Measurements from ENCODE around the gene SLC11A2. TPM values are rescaled to one million over a fixed set of nuclear protein-coding genes. Genes with fewer than 3 reads are reported as not detected.
A peak's percentile ranks its signal among the peaks of the same experiment; 100 is the strongest.
"Not testable (repeated sequence)": the region's sequence is repeated elsewhere in the genome, so short reads cannot be mapped to it uniquely, and the experiment has no call there.

The SLC11A2 gene
- total RNA-seq, 1 donor from 2014 or later: 73.8 TPM

GRCh38 chr12:50934981-50935807 is 91.0 kb downstream of the SLC11A2 start:
- no peak for DNase-seq (ENCODE audit: low spot score, unreplicated experiment)
- Mint-ChIP-seq H3K27ac (peak overlapping the region; percentile 88), H3K4me3 (ENCODE audit: low read depth) (no peak overlapping the region), H3K27me3 (no peaks in the 10 kb centered on the region), H3K4me1 (ENCODE audit: low read depth) (peaks cover 26% of the 10 kb centered on the region), H3K36me3 (ENCODE audit: insufficient read depth) (no peaks in the 10 kb centered on the region), H3K9me3 (ENCODE audit: low read depth) (no peaks in the 10 kb centered on the region)
- TF ChIP-seq CTCF (IDR thresholded peaks at IDR 0.05; ENCODE audit: unreplicated experiment): no peak

- no peak for TF ChIP-seq CTCF (IDR thresholded peaks at IDR 0.05; ENCODE audit: unreplicated experiment)
- Mint-ChIP-seq H3K9me3 (ENCODE audit: low read depth) (no peaks in the 10 kb centered on the region), H3K36me3 (ENCODE audit: insufficient read depth) (peaks cover 1% of the 10 kb centered on the region), H3K4me1 (ENCODE audit: low read depth) (peaks cover 25% of the 10 kb centered on the region), H3K4me3 (ENCODE audit: low read depth) (no peak overlapping the region), H3K27ac (peak overlapping the region; percentile 39), H3K27me3 (no peaks in the 10 kb centered on the region)
- DNase-seq (ENCODE audit: low spot score, unreplicated experiment): no peak
Measured at GRCh38 chr12:50934371-50934851, 91.8 kb downstream of the SLC11A2 start.

- no peaks in the 10 kb centered on the region for H3K9me3 Mint-ChIP-seq (ENCODE audit: low read depth)
- H3K27me3 Mint-ChIP-seq: no peaks in the 10 kb centered on the region
- no peak for DNase-seq (ENCODE audit: low spot score, unreplicated experiment)
- peaks cover 26% of the 10 kb centered on the region for H3K4me1 Mint-ChIP-seq (ENCODE audit: low read depth)
- H3K36me3 Mint-ChIP-seq (ENCODE audit: insufficient read depth): peaks cover 1% of the 10 kb centered on the region
- no peak for TF ChIP-seq CTCF (IDR thresholded peaks at IDR 0.05; ENCODE audit: unreplicated experiment)
- H3K4me3 Mint-ChIP-seq (ENCODE audit: low read depth): no peak overlapping the region
- no peak overlapping the region for H3K27ac Mint-ChIP-seq
Measured at GRCh38 chr12:50933459-50934124, 92.6 kb downstream of the SLC11A2 start.

- peaks cover 1% of the 10 kb centered on the region for H3K36me3 Mint-ChIP-seq (ENCODE audit: insufficient read depth)
- H3K27ac Mint-ChIP-seq: peak overlapping the region; percentile 43
- DNase-seq (ENCODE audit: low spot score, unreplicated experiment): no peak
- H3K4me1 Mint-ChIP-seq (ENCODE audit: low read depth): peaks cover 31% of the 10 kb centered on the region
- H3K27me3 Mint-ChIP-seq: no peaks in the 10 kb centered on the region
- no peak for TF ChIP-seq CTCF (IDR thresholded peaks at IDR 0.05; ENCODE audit: unreplicated experiment)
- H3K9me3 Mint-ChIP-seq (ENCODE audit: low read depth): no peaks in the 10 kb centered on the region
- no peak overlapping the region for H3K4me3 Mint-ChIP-seq (ENCODE audit: low read depth)
Measured at GRCh38 chr12:50932787-50933280, 93.3 kb downstream of the SLC11A2 start.

GRCh38 chr12:50930477-50930876 is 95.7 kb downstream of the SLC11A2 start:
- not testable (repeated sequence) for H3K4me3 Mint-ChIP-seq (ENCODE audit: low read depth); H3K27ac Mint-ChIP-seq; H3K36me3 Mint-ChIP-seq (ENCODE audit: insufficient read depth); H3K27me3 Mint-ChIP-seq; DNase-seq (ENCODE audit: low spot score, unreplicated experiment); H3K9me3 Mint-ChIP-seq (ENCODE audit: low read depth)
- H3K4me1 Mint-ChIP-seq (ENCODE audit: low read depth): peaks cover 39% of the 10 kb centered on the region

Measured in progenitor cell of endocrine pancreas (in vitro differentiated cells).